HepG2 (cell line): Measurements from ENCODE around the gene RASSF8. TPM values are rescaled to one million over a fixed set of nuclear protein-coding genes. Genes with fewer than 3 reads are reported as not detected.
A peak's percentile ranks its signal among the peaks of the same experiment; 100 is the strongest.

Experiments
- ATAC-seq: fragments of 200-7000 bp; cut with Tn5 transposase; 3 replicates; pipeline ENCODE4 v1.9.1; 2020; ENCODE audit warnings: mild to moderate bottlenecking, moderate library complexity
- BruUV-seq: library from RNA; stranded (reverse); fragments of 400-500 nt; replicated peaks from 2 replicates; lab custom pipeline; 2021; lab: Mats Ljungman, UMichigan
- CTCF ChIA-PET: fragments of 300-600 bp; formaldehyde crosslinking; extraction: SDS; loops from one replicate; lab custom pipeline; 2021; ENCODE audit warnings: low total read pairs, inconsistent platforms, low intra/inter-chr PET ratio; lab: Yijun Ruan, JAX
- POLR2A ChIA-PET: fragments of 350-600 bp; sonication (Branson Sonifier 250); formaldehyde crosslinking; loops from one replicate; lab custom pipeline; 2020; ENCODE audit warnings: antibody characterized with exemption, inconsistent platforms; lab: Yijun Ruan, JAX
- DNase-seq: peaks from one replicate; pipeline ENCODE4 v3.0.0-alpha.2; 2015; ENCODE audit warnings: low spot score
- FAIRE-seq: peaks from 3 replicates; lab custom pipeline; 2011; peaks lifted over from hg19 to GRCh38; lab: Jason Lieb, UNC
- H2AFZ ChIP-seq: one replicate; pipeline ENCODE4 v1.6.1; 2011; ENCODE audit warnings: low read length, inconsistent platforms
- H3K27ac ChIP-seq: fragments of 300-600 bp; 3 replicates; pipeline ENCODE4 v1.8.0; 2011; ENCODE audit warnings: mixed run types, mild to moderate bottlenecking, mixed read lengths, low read length, inconsistent platforms; ENCODE audit not compliant: insufficient read depth; ENCODE audit errors: extremely low read length
- H3K27me3 ChIP-seq, 2 experiments: fragments of 200-600 bp in 1 of 2; 2 replicates in 1 of 2; 3 replicates in 1 of 2; pipeline versions ENCODE4 v1.6.0 to v1.8.0; 2011; ENCODE audit warnings: low read length in 2 of 2, mild to moderate bottlenecking in 2 of 2, moderate library complexity in 2 of 2, inconsistent platforms in 1 of 2; ENCODE audit not compliant: insufficient read depth in 2 of 2, control insufficient read depth in 1 of 2
- H3K36me3 ChIP-seq, 2 experiments: fragments of 200-600 bp in 1 of 2; replicated peaks in 1 of 2; 2 replicates in 1 of 2; 3 replicates in 1 of 2; pipeline versions ENCODE4 v1.5.1 to v1.8.0; 2011; ENCODE audit warnings: low read length in 2 of 2, inconsistent platforms in 1 of 2; ENCODE audit not compliant: insufficient read depth in 2 of 2, control insufficient read depth in 1 of 2
- H3K4me1 ChIP-seq: 2 replicates; pipeline ENCODE4 v1.5.1; 2012; ENCODE audit warnings: low read length, inconsistent platforms; ENCODE audit not compliant: insufficient read depth
- H3K4me2 ChIP-seq: 2 replicates; pipeline ENCODE4 v1.6.0; 2011; ENCODE audit warnings: low read depth, low read length, inconsistent platforms
- H3K4me3 ChIP-seq, 3 experiments: fragments of 200-600 bp in 1 of 3; sonication (generic), shearing (Covaris generic) in 1 of 3; replicated peaks in 1 of 3; 2 replicates each; pipeline ENCODE4 v1.5.1; 2011 to 2016; ENCODE audit warnings: low read length in 3 of 3, inconsistent platforms in 2 of 3, low read depth in 2 of 3, mild to moderate bottlenecking in 2 of 3, control low read depth in 1 of 3, mixed read lengths in 1 of 3; ENCODE audit not compliant: insufficient read depth in 1 of 3
- H3K79me2 ChIP-seq: one replicate; pipeline ENCODE4 v1.6.1; 2011; ENCODE audit warnings: low read length, inconsistent platforms; ENCODE audit not compliant: insufficient read depth
- H3K9ac ChIP-seq: 2 replicates; pipeline ENCODE4 v1.6.0; 2011; ENCODE audit warnings: mild to moderate bottlenecking, low read depth, low read length, inconsistent platforms; ENCODE audit not compliant: insufficient read depth
- H3K9me3 ChIP-seq: 2 replicates; pipeline ENCODE4 v1.5.1; 2012; ENCODE audit warnings: mild to moderate bottlenecking, low read length
- H4K20me1 ChIP-seq: 2 replicates; pipeline ENCODE4 v1.6.0; 2011; ENCODE audit warnings: inconsistent platforms, mild to moderate bottlenecking, low read length, moderate library complexity; ENCODE audit not compliant: insufficient read depth
- AGO2 ChIP-seq: fragments of 200-400 bp; formaldehyde crosslinking; optimal IDR thresholded peaks from 2 replicates; pipeline ENCODE3; 2017; ENCODE audit warnings: mild to moderate bottlenecking, low read depth, low read length, moderate library complexity
- CBFB ChIP-seq: sonication (generic); formaldehyde crosslinking; IDR thresholded peaks from 2 replicates; pipeline ENCODE4 v1.4.0; 2020; ENCODE audit warnings: missing genetic modification reagents
- CENPBD1 ChIP-seq: sonication (generic); formaldehyde crosslinking; IDR thresholded peaks from 2 replicates; pipeline ENCODE4 v1.8.0; 2022; ENCODE audit warnings: missing genetic modification reagents, low read depth, mild to moderate bottlenecking, borderline replicate concordance
- CREB3 ChIP-seq: sonication (generic); formaldehyde crosslinking; IDR thresholded peaks from 2 replicates; pipeline ENCODE4 v1.5.0; 2020; ENCODE audit warnings: missing genetic modification reagents
- CTCF ChIP-seq: sonication (generic); formaldehyde crosslinking; IDR thresholded peaks from 2 replicates; pipeline ENCODE4 v1.5.0; 2020; ENCODE audit warnings: mild to moderate bottlenecking, missing genetic modification reagents, moderate library complexity
- GPN1 ChIP-seq: sonication (generic); formaldehyde crosslinking; IDR thresholded peaks from 2 replicates; pipeline ENCODE4 v1.5.1; 2020; ENCODE audit warnings: missing genetic modification reagents, borderline replicate concordance
- MAFF ChIP-seq: IDR thresholded peaks from 2 replicates; pipeline ENCODE4 v1.6.1; 2011; ENCODE audit warnings: low read depth, low read length, improper control_type of control experiment
- MAFK ChIP-seq, 2 experiments: IDR thresholded peaks in 1 of 2; conservative IDR thresholded peaks in 1 of 2; 2 replicates each; pipeline ENCODE4 v1.6.1; 2011; ENCODE audit warnings: improper control_type of control experiment in 2 of 2, low read length in 2 of 2
- NR2C2 ChIP-seq: sonication (generic); formaldehyde crosslinking; IDR thresholded peaks from 2 replicates; pipeline ENCODE4 v1.4.0; 2020; ENCODE audit warnings: missing genetic modification reagents, mild to moderate bottlenecking, moderate library complexity, borderline replicate concordance
- POLR2A ChIP-seq, 2 experiments: IDR thresholded peaks; 2 replicates each; pipeline ENCODE4 v1.6.1; 2011; ENCODE audit warnings: low read depth in 2 of 2, low read length in 2 of 2, mild to moderate bottlenecking in 1 of 2, moderate library complexity in 1 of 2; ENCODE audit not compliant: insufficient read depth in 1 of 2
- RAD21 ChIP-seq: fragments of 450-650 bp; formaldehyde crosslinking; IDR thresholded peaks from 2 replicates; pipeline ENCODE4 v1.5.0; 2020; ENCODE audit warnings: mild to moderate bottlenecking
- SMC3 ChIP-seq: IDR thresholded peaks from 2 replicates; pipeline ENCODE4 v1.6.1; 2011; ENCODE audit warnings: low read length, improper control_type of control experiment
- STAG1 ChIP-seq: sonication (generic); formaldehyde crosslinking; IDR thresholded peaks from 2 replicates; pipeline ENCODE4 v1.4.0; 2020; ENCODE audit warnings: missing genetic modification reagents
- TBX2 ChIP-seq: sonication (generic); formaldehyde crosslinking; IDR thresholded peaks from 2 replicates; pipeline ENCODE4 v1.5.0; 2020; ENCODE audit warnings: missing genetic modification reagents, mild to moderate bottlenecking, borderline replicate concordance
- TFDP1 ChIP-seq: IDR thresholded peaks from 2 replicates; pipeline ENCODE4 v1.6.1; 2016; ENCODE audit warnings: missing compliant biosample characterization, missing genetic modification reagents, borderline replicate concordance
- ZFP1 ChIP-seq: IDR thresholded peaks from 2 replicates; pipeline ENCODE4 v1.6.1; 2016
- ZFP36 ChIP-seq: fragments of 150-350 bp; IDR thresholded peaks from 2 replicates; pipeline ENCODE4 v1.6.1; 2018; ENCODE audit warnings: borderline replicate concordance, low read length, low read depth; ENCODE audit not compliant: partially characterized antibody
- ZFP36L1 ChIP-seq: sonication (generic); formaldehyde crosslinking; IDR thresholded peaks from 2 replicates; pipeline ENCODE4 v1.8.0; 2022; ENCODE audit warnings: mild to moderate bottlenecking, missing genetic modification reagents, moderate library complexity
- ZFYVE20 ChIP-seq: sonication (generic); formaldehyde crosslinking; IDR thresholded peaks from 2 replicates; pipeline ENCODE4 v1.8.0; 2023; ENCODE audit warnings: low read depth, mild to moderate bottlenecking, moderate library complexity, missing genetic modification reagents, borderline replicate concordance
- ZNF441 ChIP-seq: sonication (generic); formaldehyde crosslinking; IDR thresholded peaks from 2 replicates; pipeline ENCODE4 v1.7.0; 2021; ENCODE audit warnings: missing genetic modification reagents, borderline replicate concordance
- ZNF615 ChIP-seq: sonication (generic); formaldehyde crosslinking; IDR thresholded peaks from 2 replicates; pipeline ENCODE4 v1.5.0; 2020; ENCODE audit warnings: mild to moderate bottlenecking, missing genetic modification reagents, borderline replicate concordance
- WGBS: methylation state at CpG from one replicate; pipeline ENCODE4 v1.1.6; 2017; ENCODE audit warnings: low lambda C conversion rate; 5-methylcytosine and 5-hydroxymethylcytosine counted together
- in situ Hi-C: cut with HindIII; loops from 2 replicates; pipeline ENCODE4 v1.10.0; 2017; ENCODE audit warnings: low pct_unique_long_range_greater_than_20kb; ENCODE audit not compliant: extremely low pct_ligation_motif_present
- intact Hi-C: fragments of 100-400 bp; cut with micrococcal nuclease; formaldehyde crosslinking; loops from one replicate; pipeline ENCODE4 v1.10.0; 2022; ENCODE audit not compliant: unreplicated experiment
- polyA plus RNA-seq, 8 experiments: library from polyadenylated mRNA; depleted of rRNA in 3 of 8; stranded (reverse) in 7 of 8; unstranded in 1 of 8; fragments of >200 nt; fragmentation: Illumina TruSeq in 4 of 8; extraction: Trizol in 4 of 8; gene quantifications; 2 replicates each; pipeline versions ENCODE4 v1.2.1 to v1.2.3, GENCODE V29; 2011 to 2016; ENCODE audit warnings: low read depth in 4 of 8, missing spikeins in 1 of 8, mixed read lengths in 1 of 8; ENCODE audit not compliant: insufficient read depth in 1 of 8
- total RNA-seq, 5 experiments: library from RNA; depleted of rRNA; stranded (reverse); fragments of >200 nt; fragmentation: Illumina TruSeq; extraction: Trizol; gene quantifications; 2 replicates each; pipeline ENCODE4 v1.2.3, GENCODE V29; 2016; ENCODE audit warnings: low read depth in 1 of 5

RASSF8 gene
- total and polyA plus RNA-seq, 2 of the 13 experiments (the other 11 are each of a cell fraction or from before 2014, with no cell fraction given) = 0.82 to 9.2 TPM

- no peak overlapping the region for H2AFZ ChIP-seq
- in situ Hi-C loops (no loop called here), intact Hi-C loops (loop anchor here (2.0 to 5.0 kb wide), 4 partner anchors 175 to 554 kb away; no protein-coding TSS in a partner anchor)
- BruUV-seq = no TSS peak
- peaks cover 11% of the 10 kb centered on the region for H3K4me1 ChIP-seq
- peak; percentile 49 for DNase-seq
- no peaks in the 10 kb centered on the region; a peak in 1 of 5 replicates for H3K27me3 ChIP-seq
- ATAC-seq = peak; percentile 93
- H4K20me1 ChIP-seq = no peaks in the 10 kb centered on the region
- H3K36me3 ChIP-seq = no peaks in the 10 kb centered on the region
- H3K9ac ChIP-seq = no peak overlapping the region
- no peaks in the 10 kb centered on the region for H3K79me2 ChIP-seq
- H3K9me3 ChIP-seq = no peaks in the 10 kb centered on the region
- H3K27ac ChIP-seq = no peak overlapping the region
- 4% methylated on average over 6 of the region's 6 CpGs for WGBS
- no peak overlapping the region for H3K4me2 ChIP-seq
- ChIA-PET POLR2A (no interaction called here), CTCF (interaction anchor here (1.5 kb wide), 1 partner anchor 337 kb away, joined by 3 read pairs; no protein-coding TSS in a partner anchor)
- H3K4me3 ChIP-seq = no peak overlapping the region
- peak; percentile 81 for FAIRE-seq
- TF ChIP-seq CREB3 = no peak
- no peak for TF ChIP-seq ZFP1 (CRISPR knock-in tag)
- peak; percentile 23 for TF ChIP-seq ZFP36
- TF ChIP-seq MAFF = peak; percentile 68
- no peak for TF ChIP-seq NR2C2 (CRISPR knock-in tag)
- no peak for TF ChIP-seq TBX2 (CRISPR knock-in tag)
- TF ChIP-seq GPN1 (CRISPR knock-in tag) = no peak
- TF ChIP-seq POLR2A (IDR thresholded peaks at IDR 0.05; ENCODE audit: insufficient read depth in 1 of 2, low read depth in 2 of 2, low read length in 2 of 2) = no peak
- no peak for TF ChIP-seq ZFP36L1 (CRISPR knock-in tag)
- TF ChIP-seq AGO2 = no peak
- no peak for TF ChIP-seq CENPBD1 (CRISPR knock-in tag)
- TF ChIP-seq STAG1 (CRISPR knock-in tag) = peak; percentile 91
- TF ChIP-seq ZNF615 (CRISPR knock-in tag) = no peak
- TF ChIP-seq CBFB (CRISPR knock-in tag) = no peak
- TF ChIP-seq RAD21 (CRISPR knock-in tag) = peak; percentile 59; the same call in 1 of the 2 replicates
- peak; percentile 83 for TF ChIP-seq CTCF (CRISPR knock-in tag)
- TF ChIP-seq MAFK (conservative IDR thresholded peaks at IDR 0.05 in 1 of 2, IDR thresholded peaks at IDR 0.05 in 1 of 2; ENCODE audit: low read length in 2 of 2) = peak; percentile 70 to 85
- no peak for TF ChIP-seq ZNF441
- TF ChIP-seq TFDP1 (CRISPR knock-in tag) = no peak
- peak; percentile 79 for TF ChIP-seq SMC3
- TF ChIP-seq ZFYVE20 (CRISPR knock-in tag) = no peak
These were observed 138.8 kb downstream of the RASSF8 start for GRCh38 chr12:26097046-26097878.
